Suppressor macrophage treated with lipopolysaccharide for 4 hours (primary cell): Measurements from ENCODE around the gene WNT7A.
A peak's percentile ranks its signal among the peaks of the same experiment; 100 is the strongest.

Source experiments
- DNase-seq: peaks from one replicate; pipeline ENCODE4 v3.0.0-alpha.2; 2020

The WNT7A gene

DNA sequence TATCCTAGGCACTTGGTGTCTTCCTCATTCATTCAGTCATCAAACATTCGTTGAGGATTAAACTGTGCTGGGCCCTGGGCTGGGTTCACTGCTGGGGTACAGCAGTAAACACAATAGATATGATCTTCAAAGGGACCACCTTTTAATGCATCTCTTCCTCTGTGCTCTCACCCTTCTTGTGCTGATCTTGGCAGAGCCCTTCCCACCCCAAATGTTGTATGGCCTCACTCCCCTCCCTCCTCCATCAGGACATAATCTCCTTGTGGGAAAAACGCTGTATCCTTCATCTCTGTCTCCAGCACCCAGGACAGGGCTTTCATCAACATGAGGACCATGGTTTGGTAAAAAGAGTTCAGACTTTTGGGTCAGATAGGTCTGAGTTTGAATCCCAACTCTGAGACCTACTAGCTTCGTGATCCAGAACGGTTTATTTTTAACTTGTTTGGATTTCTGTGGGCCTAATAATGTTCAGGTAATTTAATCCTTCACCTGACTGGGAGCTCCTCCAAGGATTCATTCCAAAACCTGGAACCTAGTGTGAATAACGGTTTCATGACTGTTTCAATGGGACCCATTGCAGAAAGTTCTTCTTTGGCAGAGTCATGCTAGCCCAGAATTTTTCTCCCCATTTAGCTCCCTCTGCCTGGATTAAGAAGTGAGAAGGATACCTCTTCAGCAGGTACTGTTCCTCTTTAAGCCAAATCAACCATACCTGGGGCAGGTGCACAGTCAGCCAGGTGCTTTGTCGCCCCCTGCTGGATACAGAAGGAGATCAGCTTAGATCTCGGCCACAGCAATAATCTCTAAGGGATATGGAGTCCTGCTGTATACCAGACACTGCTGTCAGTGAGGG lies 5.2 kb upstream of the WNT7A start:
- DNase-seq: peak; percentile 13

DNA sequence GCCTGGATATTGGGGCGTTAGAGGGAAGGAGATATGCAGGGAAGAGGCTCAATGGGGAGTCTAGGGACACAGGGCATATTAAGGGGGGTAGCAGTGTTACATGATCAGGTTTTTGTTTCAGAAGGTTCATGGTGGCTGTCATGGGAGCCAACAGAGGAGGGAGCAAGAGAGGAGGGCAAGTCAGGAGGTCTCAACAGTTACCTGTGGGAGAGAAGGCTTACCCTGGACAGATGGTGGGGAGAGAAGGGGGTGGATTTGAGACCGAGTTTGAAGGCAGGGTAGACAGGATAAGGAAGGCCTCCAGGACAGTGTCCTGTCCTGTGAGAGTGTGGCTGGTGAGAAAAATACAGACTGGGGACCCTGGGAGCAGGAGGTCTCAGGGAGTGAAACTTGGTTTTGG lies 3.8 kb upstream of the WNT7A start:
- no peak for DNase-seq

DNA sequence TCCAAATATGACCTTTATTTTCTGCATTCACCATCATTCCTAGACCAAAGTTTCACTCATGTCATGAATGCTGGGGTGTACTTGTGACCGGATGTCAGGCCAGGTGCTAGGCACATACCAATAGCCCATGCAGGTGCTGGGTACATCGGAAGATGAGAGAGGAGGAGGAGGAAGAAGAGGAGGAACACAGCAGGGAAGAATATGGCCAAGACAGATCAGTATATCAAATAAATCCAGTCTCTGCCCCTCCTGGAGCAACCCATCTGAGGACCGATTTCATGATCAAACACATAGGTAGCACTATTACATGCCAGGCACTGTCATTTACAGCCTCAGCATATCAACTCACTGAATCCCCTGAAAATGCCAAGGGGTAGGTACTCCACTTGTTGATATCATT lies 3.0 kb upstream of the WNT7A start:
- DNase-seq: no peak

DNA sequence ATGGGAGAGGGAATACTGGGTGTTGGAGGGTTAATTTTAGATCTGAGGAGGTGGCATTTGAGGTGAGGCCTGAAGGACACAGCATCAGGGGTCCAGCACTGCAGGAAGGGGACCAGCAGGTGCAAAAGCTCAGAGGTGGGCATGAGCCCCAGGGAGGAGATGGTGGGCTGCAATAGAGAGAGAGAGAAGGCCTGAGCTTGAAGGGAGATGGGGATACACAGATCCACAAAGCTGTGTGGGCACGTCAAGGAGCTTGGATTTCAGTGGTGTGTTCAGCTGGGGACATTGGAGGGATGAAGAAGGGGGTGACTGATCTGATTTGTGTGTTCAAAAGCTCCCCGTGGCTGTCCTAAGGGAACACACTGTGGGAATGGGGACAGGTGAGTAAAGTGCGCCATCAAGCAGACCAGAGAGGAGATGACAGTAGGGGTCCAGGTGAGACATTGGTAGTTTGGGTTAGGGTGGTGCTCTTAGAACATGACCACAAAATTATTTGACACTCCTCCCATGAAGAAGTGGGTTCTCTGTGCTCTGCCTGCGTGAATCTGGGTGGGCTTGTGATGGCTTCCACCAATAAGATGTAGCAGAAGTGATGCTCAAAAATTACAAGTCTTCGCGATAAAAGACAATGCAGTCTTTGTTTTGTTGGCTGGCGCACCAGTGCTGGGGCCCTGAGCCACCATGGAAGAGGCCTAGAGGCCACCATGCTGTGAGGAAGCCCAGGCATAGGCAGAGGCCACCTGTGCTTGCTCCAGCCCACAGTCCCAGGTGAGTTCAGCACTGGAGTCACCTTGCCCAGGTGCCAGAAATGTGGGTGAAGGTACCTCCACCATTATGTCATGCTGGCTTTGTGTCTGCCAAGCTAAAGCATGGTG lies 1.9 kb upstream of the WNT7A start:
- no peak for DNase-seq

DNA sequence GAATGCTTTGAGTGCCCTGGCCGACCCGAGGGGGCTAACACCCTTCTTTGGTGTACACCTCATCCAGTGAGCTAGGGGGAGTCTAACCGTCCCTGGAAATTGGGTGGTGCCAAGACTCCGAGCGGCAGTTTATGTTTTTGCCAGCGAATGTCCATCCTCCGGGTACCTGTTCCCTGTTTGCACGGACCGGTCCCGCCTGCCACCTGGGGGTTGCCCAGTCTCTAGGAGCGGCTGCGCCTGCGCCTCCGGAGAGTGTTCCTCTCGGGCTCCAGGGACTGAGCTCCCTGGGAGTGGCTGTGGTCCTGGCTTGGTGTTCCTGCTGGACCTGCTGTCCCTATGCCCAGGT lies 913 bp upstream of the WNT7A start:
- DNase-seq: no peak

DNA sequence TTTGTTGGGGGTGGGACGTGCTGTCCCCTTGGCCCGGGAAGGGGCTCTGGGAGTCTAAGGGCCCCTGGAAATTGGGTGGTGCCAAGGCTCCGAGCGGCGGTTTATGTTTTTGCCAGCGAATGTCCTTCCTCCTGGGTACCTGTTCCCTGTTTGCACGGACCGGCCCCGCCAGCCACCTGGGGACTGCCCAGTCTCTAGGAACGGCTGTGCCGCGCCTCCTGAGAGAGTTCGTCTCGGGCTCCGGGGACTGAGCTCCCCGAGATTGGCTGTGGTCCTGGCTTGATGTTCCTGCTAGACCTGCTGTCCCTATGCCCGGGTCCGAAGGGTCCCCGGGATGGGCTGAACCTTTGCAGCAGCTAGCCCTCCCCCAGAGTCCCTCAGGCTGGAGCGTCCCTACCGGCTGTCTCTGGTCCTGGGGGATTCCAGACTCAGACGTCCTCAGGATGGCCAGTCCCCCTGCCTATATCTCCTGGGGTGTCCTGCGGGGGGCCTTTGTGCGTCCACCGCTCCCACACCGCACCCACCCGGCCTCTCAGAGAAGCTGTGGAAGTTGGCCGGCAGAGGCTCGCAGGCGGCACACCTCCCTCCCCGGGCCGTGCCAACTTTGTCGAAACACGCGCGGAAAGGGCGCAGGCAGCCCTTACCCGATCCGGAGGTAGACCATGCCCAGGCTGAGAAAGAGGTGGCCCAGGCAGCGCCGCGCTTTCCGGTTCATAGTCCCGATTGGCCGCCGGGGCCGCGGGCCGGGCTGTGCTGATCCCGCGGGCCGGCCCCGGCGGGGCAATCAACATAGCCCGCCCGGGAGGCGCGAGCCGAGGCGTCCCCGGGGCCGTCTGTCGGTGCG lies 547 bp downstream of the WNT7A start:
- DNase-seq: no peak

DNA sequence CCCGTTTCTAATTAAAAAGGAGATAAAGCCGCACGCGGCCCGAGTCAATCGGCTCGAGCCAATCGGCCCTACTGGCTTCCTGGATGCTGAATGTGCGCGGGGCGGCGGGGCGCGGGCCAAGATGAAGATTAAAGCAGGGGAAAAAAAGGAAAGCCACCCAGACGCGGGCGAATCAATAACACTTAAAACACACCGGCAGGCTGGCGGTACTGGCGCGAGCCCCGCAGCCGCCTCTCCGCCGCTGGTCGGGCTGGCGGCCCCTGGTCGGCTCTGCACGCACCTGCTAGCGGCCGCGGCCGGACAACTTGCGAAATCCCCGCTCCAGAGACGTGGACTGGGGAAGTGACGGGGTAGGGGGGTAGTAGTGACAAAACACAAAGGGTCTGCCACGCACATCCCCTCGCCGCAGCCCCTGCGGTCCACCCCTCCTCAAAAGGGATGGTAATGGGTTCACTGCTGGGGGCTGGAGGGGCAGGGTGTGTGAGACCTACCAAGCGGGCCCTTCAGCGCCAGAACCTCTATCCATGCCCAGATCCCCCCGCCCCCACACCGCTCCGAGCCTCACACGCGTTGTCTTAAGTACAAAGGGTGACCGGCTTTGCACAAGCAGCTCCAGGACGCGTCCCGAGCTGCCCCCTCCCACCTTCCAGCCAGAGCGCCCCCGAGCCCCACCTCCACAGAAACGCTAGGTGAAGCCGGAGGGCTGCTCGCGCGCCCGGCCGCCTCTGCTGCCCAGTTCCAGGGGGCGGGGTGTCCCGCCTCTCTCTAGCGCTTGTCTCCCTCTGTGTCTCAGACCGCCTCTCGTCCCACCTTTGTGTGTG lies 1.4 kb downstream of the WNT7A start:
- DNase-seq: no peak

DNA sequence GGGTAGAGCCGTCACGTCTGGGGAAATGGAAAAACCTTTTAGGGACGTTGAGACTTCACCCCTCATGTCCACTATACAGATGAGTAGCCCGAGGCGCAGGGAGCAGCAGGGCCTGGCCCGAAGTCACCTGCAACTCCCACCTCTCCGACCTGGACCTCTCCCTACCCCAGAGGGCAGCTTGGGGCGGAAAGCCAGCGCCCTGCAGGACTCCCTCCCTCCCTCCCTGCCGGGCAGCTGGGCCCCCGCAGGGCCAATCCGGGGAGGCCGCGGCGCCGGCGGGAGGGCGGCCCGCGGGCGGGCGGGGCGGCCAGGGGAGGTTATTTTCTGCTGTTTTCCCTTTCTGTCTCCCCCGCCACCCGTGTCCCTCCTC lies 2.0 kb downstream of the WNT7A start:
- no peak for DNase-seq

DNA sequence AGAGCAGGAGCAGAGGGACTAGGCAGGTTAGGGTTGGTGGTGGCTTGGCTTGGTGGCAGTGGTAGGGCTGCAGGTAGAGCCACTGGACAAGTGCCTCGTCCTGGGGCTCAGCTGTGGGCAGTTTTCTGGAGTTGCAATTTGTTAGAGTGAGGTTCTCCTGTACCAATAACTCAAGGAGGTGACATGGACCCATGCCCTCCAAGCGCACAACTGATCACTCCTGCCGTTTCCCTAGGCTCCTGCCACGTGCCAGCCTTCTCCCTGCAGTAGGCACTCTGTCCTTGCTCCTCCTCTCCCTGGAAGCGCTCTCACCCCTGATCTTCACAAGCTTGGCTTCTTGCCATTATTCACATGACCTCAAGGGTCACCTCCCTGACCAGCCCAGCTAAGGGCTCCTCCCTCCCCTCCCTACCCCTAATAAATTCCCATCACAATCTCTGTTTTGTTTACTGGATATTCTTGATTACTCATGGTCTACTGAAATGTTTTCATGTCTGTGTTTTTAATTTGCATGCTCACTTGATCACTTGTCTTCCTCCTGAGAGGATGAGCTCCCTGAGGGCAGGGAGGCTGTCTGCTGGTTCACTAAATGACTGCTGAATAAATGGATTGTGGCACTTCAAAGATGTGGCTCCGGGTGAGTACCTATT lies 3.3 kb downstream of the WNT7A start:
- no peak for DNase-seq

DNA sequence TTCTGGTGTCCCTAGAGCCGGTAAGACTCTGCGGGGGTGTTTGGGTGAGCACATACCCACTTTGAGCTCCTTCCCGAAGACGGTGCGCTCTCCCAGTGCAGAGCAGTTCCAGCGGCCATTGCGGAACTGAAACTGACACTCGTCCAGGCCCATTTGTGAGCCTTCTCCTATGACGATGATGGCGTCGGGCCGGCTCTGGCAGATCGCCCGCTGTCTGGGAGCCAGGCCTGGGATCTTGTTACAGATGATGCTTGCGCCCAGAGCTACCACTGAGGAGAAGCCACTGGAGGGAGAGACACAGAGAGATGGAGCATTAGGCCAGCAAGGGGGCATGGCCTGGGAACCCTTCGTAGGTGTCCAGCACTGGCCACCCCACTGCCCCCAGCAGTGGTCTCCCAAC lies 5.0 kb downstream of the WNT7A start:
- no peak for DNase-seq

DNA sequence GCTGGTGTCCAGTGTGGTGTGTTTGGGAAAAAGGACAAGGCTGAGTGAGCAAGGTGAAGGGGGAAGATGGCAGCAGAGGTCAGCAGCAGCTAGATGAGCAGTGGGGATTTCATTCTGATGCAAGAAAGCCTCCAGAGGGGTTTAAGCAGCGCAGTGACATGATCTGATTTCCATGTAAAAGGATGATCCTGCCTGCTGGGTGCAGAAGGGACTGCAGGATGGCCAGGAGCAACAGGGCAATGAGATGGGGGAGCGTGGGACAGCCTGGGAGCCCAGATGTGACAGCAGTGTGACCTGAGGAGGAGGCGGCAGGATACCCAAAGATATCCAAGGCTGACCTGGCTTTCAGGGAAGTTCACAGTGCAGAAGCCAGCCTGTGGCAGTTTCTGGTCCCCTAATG lies 6.1 kb downstream of the WNT7A start:
- DNase-seq: no peak

DNA sequence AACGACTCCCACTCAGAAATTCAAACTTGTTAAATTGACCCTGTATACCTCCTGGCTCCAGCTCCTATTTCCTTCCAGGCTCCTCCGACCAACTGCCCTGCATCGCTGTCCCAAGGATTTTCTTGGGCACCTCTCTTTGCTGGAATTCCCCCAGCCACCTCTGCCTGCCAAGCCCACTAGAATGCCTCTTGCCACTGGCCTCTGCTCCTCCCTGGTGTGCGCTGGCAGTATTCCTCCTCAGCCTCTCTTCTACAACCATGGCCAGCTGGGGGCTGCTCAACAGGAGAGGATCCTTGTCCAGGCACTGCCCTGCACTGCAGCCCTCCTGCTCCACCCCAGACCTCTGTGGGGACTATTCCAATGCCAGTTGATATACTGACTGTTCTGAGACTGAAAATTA lies 7.4 kb downstream of the WNT7A start:
- no peak for DNase-seq

DNA sequence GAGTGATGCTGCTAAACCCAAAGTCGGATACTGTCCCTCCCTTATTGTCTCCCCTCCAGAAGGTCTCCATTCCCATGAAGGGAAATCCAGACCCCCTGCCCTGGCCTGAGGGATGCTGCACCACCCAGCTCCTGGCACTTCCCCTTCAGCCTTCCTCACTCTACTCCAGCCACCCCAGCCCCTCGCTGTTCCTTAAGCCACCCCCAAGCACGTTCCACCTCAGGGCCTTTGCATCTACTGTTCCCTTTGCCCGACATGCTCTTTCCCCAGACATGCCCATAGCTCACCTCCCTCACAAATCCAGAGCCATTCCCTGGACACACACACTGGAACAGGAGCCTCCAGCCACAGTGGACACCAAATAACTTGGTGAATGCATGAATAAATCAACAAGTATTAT lies 8.1 kb downstream of the WNT7A start:
- no peak for DNase-seq

DNA sequence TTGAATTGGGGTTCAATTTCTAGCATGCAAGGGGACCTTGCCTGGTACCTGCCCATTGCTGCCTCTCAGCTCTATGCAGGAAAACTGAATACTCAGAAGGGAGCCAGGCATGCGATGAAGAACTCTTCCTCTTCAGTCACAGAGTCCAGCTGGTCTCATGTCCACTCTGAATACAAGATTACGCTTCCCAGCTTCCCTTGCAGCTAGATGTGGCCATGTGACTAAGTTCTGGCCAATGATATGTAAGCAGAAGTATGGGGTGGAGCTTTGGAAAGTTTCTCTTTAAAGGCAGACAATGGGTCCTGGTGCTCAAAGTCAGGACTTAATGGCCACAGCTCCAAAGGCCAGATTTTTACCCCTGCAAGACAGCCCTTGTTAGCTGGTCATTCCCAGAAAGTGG lies 9.0 kb downstream of the WNT7A start:
- DNase-seq: no peak

DNA sequence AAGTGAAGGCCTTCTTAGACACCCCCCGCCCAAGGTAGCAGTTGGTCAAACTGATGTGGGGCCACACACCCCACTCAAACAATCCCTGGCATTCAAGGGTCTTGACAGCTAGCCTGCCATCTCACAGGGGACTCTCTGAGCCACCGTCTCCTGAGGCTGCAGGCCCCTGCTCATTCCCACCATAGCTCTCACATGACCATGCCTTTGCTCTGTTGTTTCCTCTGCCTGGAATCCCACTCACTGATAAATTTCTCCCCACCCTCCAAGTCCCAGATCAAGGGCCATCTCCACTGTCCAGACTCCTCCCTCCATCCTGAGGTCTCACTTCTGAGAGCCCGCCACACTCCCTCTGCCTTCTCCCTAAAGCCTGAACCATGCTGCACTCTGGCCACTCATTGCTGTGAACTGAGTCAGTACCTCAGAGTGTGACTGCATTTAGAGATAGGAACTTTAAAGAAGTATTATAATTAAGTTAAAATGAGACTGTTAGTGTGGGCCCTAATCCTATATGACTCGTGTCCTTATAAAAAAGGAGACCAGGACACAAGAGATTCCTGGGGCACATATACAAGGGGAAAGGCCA lies 10.0 kb downstream of the WNT7A start:
- no peak for DNase-seq

DNA sequence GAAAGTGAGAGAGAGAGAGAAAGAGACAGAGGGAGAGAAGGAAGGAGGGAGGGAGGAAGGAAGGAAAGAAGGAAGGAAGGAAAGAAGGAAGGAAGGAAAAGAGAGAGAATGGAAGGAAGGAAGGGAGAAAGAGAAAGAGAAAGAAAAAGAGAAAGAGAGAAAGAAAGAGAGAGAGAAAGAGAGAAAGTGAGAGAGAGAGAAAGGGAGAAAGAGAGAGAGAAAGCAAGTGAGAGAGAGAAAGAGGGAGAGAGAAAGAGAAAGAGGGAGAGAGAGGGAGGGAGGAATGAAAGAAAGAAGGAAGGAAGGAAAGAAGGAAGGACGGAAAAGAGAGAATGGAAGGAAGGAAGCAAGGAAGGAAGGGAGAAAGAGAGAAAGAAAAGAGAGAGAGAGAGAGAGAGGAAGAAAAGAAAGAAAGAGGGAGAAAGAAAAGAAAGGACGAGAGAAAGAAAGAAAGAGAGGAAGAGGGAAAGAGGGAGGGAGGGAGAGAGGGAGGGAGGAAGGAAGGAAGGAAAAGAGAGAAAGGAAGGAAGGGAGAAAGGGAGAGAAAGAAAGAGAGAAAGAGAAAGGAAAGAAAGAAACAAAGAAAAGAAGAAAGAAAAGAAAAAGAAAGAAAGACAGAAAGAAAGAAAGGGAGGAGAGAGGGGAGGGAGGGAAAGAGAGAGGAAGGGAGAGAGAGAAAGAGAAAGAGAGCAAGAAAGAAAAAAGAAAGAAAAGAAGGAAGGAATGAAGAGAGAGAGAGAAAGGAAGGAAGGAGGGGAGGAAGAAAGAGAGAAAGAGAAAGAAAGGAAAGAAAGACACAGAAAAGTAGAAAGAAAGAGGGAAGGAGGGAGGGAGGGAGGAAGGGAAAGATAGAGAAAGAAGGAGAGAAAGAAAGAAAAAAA lies 10.8 kb downstream of the WNT7A start:
- no peak for DNase-seq

DNA sequence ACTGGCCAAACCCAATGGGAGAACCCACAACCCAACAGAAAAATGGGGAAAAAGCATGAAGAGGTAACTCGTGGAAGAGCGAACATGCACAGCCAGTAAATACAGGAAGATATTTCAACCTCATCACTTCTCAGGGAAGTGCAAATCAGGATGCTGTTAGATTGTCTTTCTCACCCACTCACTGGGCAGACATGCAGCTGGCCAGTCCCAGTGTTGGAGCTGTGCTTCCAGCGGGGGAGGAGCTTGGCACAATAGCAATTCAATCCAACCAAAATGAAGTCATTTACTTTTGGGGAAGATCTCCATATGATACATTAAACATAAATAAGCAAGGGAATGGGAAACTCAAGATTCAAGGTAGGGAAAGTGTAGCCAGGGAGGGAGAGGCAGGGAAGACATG lies 12.1 kb downstream of the WNT7A start:
- DNase-seq: no peak

DNA sequence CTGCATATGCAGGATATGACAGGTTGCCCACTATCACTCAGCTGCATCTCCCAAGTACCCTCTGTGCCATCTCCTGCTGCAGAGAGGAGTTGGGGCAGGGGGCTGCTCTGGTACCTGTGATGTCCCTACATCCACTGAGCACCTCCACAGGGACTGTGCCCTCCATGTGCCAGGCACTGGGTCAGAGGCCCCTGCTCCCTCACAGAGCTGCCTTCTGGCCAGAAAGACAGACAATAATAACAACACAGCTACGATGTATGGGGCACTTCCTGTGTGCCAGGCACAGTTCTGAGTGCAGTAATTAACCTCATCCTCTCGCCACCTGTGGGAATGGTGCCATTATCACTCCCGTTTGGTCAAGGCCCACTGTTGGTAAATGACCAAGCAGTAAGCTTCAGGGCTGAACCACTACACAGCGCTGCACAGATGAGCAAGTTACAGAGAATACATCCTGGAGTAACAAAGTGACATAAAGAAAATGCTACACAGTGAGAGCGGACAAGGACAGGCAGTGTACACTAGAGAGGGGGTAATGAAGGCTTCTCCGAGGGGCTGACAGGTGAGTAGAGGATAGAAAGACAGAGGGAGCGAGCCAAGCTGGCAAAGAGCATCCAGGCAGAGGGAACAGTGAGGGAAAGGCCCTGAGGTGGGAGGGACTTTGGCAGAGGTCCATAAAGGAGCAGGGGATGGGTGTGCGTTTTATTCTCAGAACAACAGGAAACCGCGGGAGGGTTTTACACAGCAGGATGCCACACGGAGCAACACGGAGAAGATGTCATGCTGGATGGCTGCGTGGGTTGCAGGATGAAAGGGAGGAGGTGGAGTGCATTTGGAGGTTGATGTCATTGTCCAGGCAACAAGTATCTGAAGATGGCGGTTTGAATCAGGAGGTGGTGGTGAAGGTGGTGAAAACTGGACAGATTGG lies 13.6 kb downstream of the WNT7A start:
- DNase-seq: no peak

DNA sequence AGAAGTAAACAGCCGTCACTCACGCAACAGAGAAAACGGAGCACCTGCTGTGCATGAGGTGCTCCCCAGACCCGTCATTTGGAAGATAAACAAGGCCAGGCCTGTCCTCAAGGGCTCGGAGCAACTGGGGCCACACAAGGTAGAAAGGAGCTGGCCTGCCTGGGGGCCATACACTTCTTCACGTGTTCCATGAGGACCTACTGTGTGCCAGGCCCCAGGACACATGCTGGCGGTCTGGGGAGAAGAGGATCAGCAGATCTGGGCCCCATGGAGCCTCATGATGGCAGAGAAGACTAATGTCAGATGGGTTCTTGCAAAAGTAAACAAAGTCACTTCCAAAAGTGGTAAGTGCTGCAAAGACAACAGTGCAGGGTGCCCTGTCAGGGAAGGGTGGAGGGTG lies 14.3 kb downstream of the WNT7A start:
- no peak for DNase-seq
